GM21526 (cell line): Measurements from ENCODE around the gene SNX13.

Source experiments
- ATAC-seq: cut with Tn5 transposase; IDR thresholded peaks from one replicate; pipeline ENCODE4 v1.9.1; 2021; ENCODE audit warnings: moderate library complexity; ENCODE audit not compliant: unreplicated experiment, low FRiP score

The SNX13 gene

DNA sequence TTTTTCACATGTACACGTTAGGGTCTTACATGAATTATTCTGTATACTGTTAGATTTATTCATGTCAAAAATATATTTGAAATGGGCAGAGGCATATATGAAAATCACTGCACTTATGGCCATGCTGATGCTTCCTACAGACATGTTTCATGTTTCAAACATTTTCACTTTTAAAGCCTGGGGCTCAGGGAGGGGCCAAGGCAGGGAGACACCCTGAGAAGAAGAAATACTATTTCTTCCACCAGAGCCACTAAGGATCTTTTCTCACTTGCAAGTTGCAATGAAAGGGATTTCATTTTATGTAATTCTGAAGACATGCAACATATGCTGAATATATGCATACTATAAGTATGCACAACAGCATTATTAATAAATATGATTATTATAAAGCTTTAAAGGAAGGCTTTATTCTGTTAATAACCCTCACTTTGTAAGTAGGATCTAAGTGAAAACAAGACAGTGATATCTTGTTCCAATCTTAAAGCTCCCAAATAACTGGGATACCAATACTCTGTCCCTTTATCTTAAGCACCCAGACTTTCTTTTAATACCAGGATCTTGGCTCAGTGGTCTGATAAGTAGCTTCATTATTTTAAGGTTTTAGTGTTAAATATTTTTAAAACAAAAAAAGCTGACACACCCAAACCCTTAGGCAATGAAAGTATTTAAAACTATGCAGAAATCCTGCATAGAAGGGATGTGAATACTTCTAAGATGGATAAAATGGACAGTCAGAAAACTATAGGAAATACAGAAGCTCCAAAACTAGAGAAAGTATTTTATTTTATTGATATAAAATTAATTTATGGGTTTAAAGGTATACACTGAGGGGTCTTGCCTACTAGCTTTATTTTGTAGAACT is 148.0 kb downstream of the SNX13 start:
- no peak for ATAC-seq

DNA sequence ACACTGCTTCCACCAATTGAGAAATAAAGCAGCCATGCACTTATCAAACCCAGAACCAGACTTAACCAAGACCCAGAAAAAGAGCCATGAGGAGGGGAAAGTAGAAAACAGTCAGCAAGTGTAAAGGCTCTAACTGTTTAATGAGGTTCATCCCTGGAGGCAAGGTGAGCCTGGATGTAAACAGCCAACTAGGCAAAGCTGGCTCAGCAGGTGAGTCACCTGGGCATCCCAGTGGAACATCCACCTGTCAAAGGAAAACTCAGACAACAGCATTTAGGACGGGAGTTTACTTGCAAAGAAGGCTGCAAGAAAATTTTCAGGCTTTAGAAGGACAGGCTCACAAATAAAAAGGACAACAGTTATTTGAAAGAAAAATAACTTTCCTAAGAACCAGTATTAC is 153.0 kb downstream of the SNX13 start:
- ATAC-seq: no peak

DNA sequence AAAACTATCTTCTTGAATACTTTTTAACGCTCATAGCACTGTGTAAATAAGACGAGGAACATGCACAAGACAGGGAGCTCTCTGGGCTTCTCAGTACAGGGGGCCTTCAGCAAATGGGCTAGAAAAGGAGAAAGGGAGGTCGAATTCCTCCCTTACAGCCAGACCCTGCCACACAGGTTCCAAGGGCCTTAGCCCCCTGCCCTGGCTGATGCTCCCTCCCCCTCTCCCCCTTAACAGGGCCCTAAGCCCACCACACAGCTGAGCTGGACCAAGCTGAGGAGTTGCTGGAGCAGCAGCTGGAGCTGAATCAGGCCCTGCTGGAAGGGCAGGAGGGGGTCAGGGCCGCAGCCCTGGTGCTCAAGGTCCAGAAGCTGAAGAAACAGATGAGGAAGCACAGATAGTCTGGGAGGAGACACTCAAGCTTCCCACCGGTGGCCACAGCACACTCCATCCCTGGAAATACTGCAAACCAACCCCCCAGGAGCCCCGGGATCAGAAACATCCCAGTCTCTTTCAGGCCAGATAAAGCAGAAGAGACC is 153.9 kb downstream of the SNX13 start:
- ATAC-seq: no peak

DNA sequence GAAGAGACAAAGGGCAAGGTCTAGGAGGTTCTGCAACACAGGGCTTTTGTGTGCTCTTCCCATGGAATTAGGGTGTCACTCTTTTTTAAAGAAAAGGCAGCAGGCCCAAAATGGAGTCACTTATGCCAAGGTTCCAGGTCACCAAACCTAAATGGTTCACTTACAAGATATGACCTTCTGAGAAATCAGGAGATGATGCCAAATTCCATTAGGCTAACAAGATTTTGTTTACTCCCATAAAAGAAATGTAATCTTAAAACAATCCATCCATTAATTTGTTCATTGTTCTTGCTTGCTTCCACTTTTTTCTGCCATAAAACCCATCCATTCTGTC is 158.1 kb downstream of the SNX13 start:
- no peak for ATAC-seq

DNA sequence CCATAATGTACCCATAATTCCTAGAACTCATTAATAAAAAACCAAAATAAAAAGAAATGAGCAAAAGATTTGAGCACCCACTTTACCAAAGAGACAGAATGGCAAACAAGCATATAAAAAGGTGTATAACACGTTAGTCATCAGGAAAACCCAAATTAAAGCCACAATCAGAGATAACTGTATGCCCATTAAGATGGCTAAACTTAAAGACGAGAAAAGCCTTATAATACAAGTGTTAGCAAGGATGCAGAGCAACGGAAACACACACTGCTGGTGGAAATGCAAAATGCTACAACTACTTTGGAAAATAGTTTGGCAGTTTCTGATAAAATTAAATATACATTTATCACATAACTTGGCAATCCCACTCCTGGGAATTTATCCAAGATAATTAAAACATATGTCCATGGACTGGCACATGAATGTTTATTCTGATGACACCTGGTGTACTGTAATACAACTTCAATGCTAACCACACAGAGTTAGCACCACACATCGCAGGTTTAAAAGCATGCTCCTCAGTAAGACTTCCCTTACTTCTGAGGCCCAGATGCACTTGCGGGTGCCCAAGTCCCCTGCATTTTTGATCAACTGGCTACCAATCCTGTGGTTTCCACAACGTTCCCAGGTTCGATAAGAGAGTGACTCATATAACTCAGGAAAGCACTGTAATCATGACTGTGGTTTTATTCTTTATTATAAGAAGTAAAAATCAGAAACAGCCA is 158.6 kb downstream of the SNX13 start:
- no peak for ATAC-seq

DNA sequence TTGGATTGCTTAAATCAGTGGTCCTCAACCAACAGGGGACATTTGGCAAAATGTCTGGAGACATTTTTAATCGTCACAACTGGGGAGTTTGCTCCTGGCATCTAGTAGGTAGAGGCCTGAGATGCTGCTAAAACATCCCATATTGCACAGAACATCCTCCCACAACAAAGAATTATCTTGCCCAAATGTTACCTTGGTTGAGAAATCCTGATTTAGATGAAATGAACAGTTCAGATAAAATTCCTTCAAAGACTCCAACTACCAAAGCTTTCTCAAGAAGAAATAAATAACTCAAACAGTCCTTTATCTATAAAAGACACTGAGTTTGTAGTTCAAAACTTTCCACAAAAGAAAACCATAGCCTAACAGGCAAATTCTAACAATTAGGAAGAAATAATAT is 160.9 kb downstream of the SNX13 start:
- no peak for ATAC-seq

DNA sequence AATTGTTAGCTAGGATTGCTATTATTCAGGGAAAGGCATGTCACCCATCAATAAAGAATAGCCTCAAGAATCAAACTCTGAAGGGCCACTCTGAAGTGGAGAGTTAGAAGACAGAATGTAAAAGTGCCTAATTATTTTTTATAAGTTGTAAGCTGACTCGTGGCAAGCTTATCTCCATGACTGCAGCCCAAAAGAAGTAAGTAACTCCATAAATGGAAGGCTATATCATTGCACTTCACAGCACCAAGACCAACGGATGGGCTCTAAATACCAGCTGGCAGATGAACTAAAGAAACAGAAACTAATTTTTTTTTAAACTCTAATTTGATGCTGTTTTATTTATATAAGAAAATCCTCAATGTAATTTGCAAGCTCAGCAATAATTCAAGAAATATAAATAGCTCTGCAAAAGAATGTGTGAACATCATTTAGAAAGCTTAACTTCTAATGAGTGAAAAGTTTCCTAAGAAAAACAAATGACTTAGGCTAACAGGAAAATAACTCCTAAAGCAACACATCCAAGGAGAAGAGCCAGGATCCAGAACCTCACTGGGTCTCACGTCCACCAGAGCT is 165.5 kb downstream of the SNX13 start:
- no peak for ATAC-seq

DNA sequence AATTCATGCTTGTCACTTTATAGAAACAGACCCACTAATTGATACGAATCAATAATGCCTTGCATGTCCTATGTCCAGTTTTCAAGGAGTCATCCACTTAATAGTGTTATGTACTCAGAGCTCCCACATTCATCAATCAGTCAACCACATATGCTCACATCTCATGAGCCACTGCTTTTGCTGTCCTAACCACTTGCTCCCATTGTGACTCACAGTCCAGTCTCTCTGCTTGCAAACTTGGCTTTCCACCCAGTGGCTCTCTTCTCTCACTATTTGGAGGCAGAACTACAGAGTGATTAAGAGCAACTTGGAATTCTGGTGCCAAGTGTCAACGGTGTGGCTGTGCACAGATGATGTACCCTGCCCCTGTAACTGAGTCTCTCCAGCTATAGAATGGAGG is 166.0 kb downstream of the SNX13 start:
- ATAC-seq: no peak

DNA sequence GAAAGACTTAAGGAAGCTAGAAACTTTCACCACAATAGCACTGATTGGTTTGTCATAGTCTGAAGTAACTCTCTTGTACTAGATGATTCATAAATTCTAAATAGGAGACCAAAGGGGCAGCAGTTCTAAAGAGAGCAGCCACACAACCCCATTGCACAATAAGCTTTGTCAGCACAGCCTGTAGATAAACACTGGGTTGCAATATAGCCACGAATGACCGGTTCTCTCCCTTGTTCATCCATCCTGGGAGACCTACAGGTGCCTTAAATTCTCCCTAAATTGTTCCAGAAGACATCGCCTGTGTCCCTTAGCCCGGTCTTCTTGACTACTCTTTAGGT is 167.0 kb downstream of the SNX13 start:
- no peak for ATAC-seq

DNA sequence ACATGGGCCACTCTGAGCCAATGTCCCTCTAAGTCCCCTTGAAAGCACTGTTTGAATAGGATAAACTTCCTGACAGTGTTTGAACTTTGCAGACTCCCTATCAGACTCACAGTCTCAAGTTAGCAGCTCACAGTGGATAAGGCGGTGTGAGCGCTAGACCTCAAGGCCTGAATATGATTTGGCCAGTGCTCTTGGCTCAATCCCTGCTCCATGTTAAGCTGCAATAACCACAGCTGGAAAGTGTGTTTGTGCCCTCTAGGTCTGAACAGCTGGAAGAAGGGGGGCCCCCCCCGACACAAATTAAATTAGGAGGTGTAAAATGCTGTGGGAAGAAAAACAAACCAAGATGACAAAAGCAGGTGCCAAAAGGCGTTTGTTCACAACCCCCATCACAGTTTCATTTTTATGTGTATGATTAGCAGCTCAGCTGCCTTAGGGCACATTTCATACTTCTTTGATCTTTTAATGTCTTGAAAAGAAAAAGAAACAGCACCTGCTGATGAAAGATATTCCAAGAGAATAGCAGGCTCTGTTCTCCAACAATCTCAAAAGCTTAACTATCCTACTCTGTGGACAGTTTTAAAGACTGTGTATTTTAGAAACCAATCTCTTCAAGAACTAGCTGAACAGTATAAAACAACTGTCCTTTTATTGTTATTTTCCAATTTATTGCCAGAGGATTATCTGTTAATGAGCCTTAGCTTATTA is 167.6 kb downstream of the SNX13 start:
- ATAC-seq: no peak

DNA sequence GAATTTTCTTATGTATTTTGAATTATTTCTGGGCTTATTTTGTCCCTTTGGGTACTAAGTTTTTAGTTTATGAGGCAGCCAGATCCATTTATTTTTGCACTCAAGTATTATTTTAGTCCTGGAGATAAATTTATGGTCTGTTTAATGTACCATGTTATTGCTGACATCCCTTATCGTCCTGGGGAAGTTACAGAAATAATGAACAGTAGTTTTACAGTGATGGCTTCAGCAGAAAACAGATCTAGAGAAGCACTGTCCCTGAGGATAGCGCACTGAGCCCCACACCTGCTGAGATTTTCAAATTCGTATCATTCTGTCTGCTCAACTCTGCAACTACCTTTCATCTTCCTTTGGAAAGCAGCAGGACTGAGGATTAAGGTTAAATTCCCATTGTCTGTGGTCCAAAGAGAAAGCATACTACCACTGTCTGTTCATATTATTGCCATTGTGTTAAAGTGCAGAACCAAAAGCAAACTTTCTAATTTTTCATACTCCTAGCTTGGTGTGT is 168.3 kb downstream of the SNX13 start:
- no peak for ATAC-seq

DNA sequence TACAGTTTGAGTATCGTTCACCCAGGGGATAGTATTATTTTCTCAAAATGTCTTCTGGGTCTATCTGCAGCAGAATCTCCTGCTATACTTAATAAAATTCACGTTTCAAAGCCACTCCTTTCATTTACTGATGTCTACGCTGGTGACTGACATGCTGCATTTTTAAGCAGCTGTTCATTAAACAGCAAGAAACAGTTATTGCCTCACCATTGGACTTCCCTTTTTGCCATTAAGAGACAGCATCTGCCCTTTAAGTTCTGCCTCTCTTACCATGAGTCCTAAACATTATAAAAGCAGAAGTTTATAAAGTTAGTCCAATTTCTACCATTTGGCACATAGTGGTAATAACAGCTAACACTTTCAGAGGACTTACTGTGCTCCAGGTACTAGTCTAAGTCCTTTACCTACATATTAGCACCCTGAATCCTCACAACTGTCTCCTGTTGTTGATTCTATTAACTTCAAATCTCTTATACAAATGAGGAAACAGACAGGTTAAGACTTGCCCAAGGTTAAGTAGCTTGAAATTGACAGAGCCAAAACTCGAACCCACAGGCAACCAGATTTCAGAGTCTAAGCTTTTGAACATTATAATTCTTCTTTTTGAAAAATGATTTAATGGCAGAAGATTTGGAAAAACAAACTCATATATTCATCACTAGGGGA is 169.5 kb downstream of the SNX13 start:
- no peak for ATAC-seq

DNA sequence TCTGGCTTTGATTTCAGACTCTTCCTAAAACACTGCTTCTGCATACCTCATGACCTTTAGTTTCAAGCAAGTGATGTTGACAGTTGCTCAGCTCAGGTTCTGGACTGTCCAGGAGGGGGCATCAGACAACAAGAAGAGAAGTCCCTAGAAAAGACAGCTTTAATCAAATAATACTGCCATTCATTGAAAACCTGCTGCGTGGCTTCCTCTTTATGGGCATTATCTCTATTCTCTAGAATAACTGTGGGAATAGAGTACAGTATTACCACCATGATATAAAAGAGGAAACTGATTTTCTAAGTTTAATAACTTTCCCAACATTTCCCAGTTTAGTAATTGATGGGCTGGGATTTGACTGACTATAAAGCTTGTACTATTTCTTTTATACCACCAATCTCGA is 170.4 kb downstream of the SNX13 start:
- peak; percentile 77 for ATAC-seq

DNA sequence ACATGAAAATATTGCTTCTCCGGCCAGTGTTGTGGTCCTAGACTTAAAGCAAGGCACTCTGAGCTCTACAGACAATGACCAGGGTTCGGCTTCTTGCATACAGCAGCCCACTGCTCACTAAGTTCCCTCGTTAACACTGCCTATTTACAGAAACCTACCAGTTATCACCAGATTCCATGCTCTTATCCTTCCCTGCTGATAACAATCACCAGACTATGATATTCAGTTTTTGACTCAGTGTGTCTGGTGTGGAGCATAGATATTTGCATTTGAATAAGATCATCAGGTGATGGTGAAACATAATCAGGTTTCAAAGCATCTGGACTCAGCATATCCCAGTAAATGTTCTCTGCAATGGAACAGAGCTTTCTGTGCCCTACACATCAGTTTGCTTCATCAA is 182.3 kb downstream of the SNX13 start:
- ATAC-seq: no peak

DNA sequence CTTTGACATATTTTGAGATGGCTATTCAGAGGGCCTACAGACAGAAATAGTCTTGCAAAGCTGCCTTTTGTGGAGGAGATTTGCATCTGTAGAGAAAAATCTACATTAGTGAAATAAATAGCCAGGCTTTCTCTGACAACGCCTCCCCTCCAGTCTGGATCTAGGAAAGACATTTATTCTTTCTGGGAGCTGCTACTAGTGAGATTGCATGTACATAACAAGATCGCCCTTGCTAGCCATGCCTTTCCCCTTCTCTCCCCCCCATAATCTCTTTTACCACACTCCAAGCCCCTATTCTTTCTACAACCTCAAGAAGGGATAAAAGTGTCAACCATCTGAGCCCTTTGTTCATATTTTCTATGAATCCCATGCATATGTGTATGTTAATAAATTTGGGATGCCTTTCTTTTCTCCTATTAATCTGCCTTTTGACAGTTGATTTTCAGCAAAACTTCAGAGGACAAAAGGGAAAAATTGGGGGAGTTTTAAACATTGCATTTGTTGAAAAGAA is 194.2 kb downstream of the SNX13 start:
- ATAC-seq: peak; percentile 26

DNA sequence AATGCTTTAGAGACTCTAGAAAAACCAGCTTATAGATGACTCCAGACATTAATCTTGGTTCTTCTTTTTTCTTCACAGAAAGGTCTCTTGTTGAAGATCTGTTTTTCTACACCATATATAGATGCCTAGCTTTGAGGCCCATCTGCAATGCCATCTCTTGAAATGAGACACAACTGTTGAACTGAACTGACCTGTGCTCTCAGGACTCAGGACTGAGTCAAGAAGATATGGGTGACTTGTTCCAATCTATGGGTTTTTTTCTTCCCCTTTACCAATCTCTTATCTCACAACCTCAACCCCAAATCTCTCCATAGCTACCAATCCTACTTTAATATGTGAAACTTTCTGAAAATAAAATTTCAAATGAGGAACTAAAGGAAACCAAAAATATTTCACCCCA is 194.7 kb downstream of the SNX13 start:
- peak; percentile 81 for ATAC-seq

DNA sequence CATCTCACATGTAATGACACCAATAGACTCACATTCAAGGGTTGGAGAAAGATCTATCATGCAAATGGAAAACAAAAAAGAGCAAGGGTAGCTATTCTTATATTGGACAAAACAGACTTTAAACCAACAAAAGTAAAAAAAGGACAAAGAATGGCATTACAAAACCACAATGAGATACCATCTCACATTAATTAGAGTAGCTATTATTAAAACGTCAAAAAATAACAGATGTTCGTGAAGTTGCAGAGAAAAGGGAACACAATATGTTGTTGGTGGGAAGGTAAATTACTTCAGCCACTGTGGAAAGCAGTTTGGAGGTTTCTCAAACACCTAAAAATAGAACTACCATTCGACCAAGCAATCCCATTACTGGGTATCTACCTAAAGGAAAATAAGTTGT is 197.0 kb downstream of the SNX13 start:
- no peak for ATAC-seq

DNA sequence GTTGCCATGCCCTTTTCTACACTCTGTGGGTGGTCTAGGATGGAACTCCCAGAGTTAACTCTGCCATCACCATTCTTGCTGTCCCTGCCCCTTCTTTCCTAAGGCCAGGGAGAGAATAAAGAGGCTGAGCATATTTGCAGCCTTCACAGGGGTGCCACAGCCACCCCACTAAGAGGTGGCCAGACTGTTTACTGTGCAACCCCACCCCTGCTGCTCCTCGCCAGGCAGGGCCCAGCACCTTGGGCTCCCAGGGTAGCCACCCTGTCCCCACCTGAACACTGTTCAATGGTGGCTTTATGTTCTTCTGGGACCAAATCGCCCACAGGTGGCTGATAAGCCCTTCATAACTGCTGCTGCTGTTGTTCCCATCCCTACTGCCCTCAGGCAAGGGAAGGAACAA is 198.9 kb downstream of the SNX13 start:
- no peak for ATAC-seq
